HCT116 (cell line): ENCODE results near the gene IGFALS. TPM values are rescaled to one million over a fixed set of nuclear protein-coding genes. Genes with fewer than 3 reads are reported as not detected.

Experiments
- ATAC-seq: fragments of 200-7000 bp; cut with Tn5 transposase; 2 replicates; pipeline ENCODE4 v1.9.1; 2020; ENCODE audit warnings: mild to moderate bottlenecking, moderate library complexity
- BruUV-seq: library from RNA; stranded (reverse); fragments of 400-500 nt; replicated peaks from 2 replicates; lab custom pipeline; 2021; lab: Mats Ljungman, UMichigan
- CTCF ChIA-PET: fragments of 300-600 bp; sonication (Branson Sonifier 250); formaldehyde crosslinking; loops from one replicate; lab custom pipeline; 2021; ENCODE audit warnings: antibody characterized with exemption; lab: Charles Lee
- POLR2A ChIA-PET: fragments of 300-600, 350-600 bp; sonication (Branson Sonifier 250); formaldehyde crosslinking; loops from one replicate; lab custom pipeline; 2021; ENCODE audit warnings: antibody characterized with exemption; lab: Charles Lee
- RAD21 ChIA-PET, 2 experiments: fragments of 300-600 bp; sonication (Branson Sonifier 250); formaldehyde crosslinking; loops; one replicate each; lab custom pipeline; 2023; ENCODE audit warnings: low total read pairs in 2 of 2; ENCODE audit not compliant: uncharacterized antibody in 2 of 2, unreplicated experiment in 2 of 2, low non-redundant PET in 1 of 2; lab: Charles Lee
- DNase-seq: peaks from one replicate; pipeline ENCODE4 v3.0.0-alpha.2; 2010; ENCODE audit warnings: low read depth, low spot score
- H2AFZ ChIP-seq: fragments of 200-600 bp; shearing (Covaris generic), sonication (generic); 2 replicates; pipeline ENCODE4 v1.6.1; 2017; ENCODE audit warnings: low read depth, mixed run types, mixed read lengths, antibody characterized with exemption, low read length; ENCODE audit not compliant: poor library complexity, severe bottlenecking
- H3K27ac ChIP-seq: 2 replicates; pipeline ENCODE4 v1.5.1; 2012; ENCODE audit warnings: low read depth, low read length
- H3K27me3 ChIP-seq: fragments of 200-600 bp; sonication (generic); 2 replicates; pipeline ENCODE4 v1.6.1; 2016; ENCODE audit warnings: mixed run types, low read length, mixed read lengths; ENCODE audit not compliant: insufficient read depth
- H3K36me3 ChIP-seq, 2 experiments: fragments of 200-500 bp in 1 of 2; fragments of 200-600 bp in 1 of 2; sonication (Bioruptor generic) in 1 of 2; sonication (generic) in 1 of 2; 2 replicates each; pipeline versions ENCODE4 v1.5.1 to v1.6.1; 2014 to 2016; ENCODE audit warnings: low read length in 2 of 2, inconsistent platforms in 1 of 2, mixed read lengths in 1 of 2, mixed run types in 1 of 2; ENCODE audit not compliant: insufficient read depth in 2 of 2, control insufficient read depth in 1 of 2
- H3K4me1 ChIP-seq, 2 experiments: fragments of 200-600 bp in 1 of 2; sonication (generic) in 1 of 2; 2 replicates each; pipeline versions ENCODE4 v1.5.1 to v1.6.1; 2012 to 2017; ENCODE audit warnings: low read length in 2 of 2, inconsistent platforms in 1 of 2, mild to moderate bottlenecking in 1 of 2, mixed read lengths in 1 of 2, mixed run types in 1 of 2, moderate library complexity in 1 of 2; ENCODE audit not compliant: insufficient read depth in 2 of 2, control insufficient read depth in 1 of 2
- H3K4me2 ChIP-seq: fragments of 200-600 bp; sonication (generic); 2 replicates; pipeline ENCODE4 v1.6.1; 2017; ENCODE audit warnings: mixed run types, low read length, mixed read lengths
- H3K4me3 ChIP-seq, 2 experiments: fragments of 200-600 bp in 1 of 2; sonication (generic) in 1 of 2; replicated peaks in 1 of 2; 2 replicates each; pipeline ENCODE4 v1.5.1; 2011 to 2016; ENCODE audit warnings: low read length in 2 of 2, control low read depth in 1 of 2, low read depth in 1 of 2, mild to moderate bottlenecking in 1 of 2, mixed read lengths in 1 of 2, mixed run types in 1 of 2
- H3K79me2 ChIP-seq: fragments of 200-600 bp; sonication (generic); 2 replicates; pipeline ENCODE4 v1.6.1; 2017; ENCODE audit warnings: mild to moderate bottlenecking, mixed run types, low read length, moderate library complexity, mixed read lengths; ENCODE audit not compliant: insufficient read depth
- H3K9ac ChIP-seq: fragments of 200-600 bp; sonication (generic); 2 replicates; pipeline ENCODE4 v1.6.1; 2016; ENCODE audit warnings: low read length, mixed read lengths
- H3K9me2 ChIP-seq: fragments of 200-600 bp; sonication (generic), shearing (Covaris generic); 2 replicates; pipeline ENCODE4 v1.6.1; 2017; ENCODE audit warnings: mixed run types, mild to moderate bottlenecking, moderate library complexity; ENCODE audit not compliant: insufficient read depth
- H3K9me3 ChIP-seq, 2 experiments: fragments of 200-500 bp in 1 of 2; fragments of 200-600 bp in 1 of 2; sonication (Bioruptor generic) in 1 of 2; sonication (generic) in 1 of 2; 2 replicates each; pipeline ENCODE4 v1.6.1; 2014 to 2017; ENCODE audit warnings: low read length in 2 of 2, mixed read lengths in 2 of 2, inconsistent platforms in 1 of 2, low read depth in 1 of 2, mild to moderate bottlenecking in 1 of 2, mixed run types in 1 of 2, moderate library complexity in 1 of 2; ENCODE audit not compliant: control insufficient read depth in 1 of 2, insufficient read depth in 1 of 2
- H4K20me1 ChIP-seq: fragments of 200-600 bp; sonication (generic), shearing (Covaris generic); 2 replicates; pipeline ENCODE4 v1.6.1; 2017; ENCODE audit warnings: mixed run types, mild to moderate bottlenecking, moderate library complexity; ENCODE audit not compliant: insufficient read depth
- ELF1 ChIP-seq: IDR thresholded peaks from 2 replicates; pipeline ENCODE4 v1.6.1; 2012; ENCODE audit warnings: low read depth, borderline replicate concordance
- POLR2A ChIP-seq: IDR thresholded peaks from 2 replicates; pipeline ENCODE4 v1.7.0; 2011; ENCODE audit warnings: borderline replicate concordance; ENCODE audit not compliant: insufficient read depth, insufficient read length; ENCODE audit errors: extremely low read depth
- POLR2AphosphoS5 ChIP-seq: IDR thresholded peaks from 2 replicates; pipeline ENCODE4 v1.6.1; 2011; ENCODE audit warnings: mild to moderate bottlenecking, low read depth, low read length, moderate library complexity
- RAD21 ChIP-seq: IDR thresholded peaks from 2 replicates; pipeline ENCODE4 v1.6.1; 2012; ENCODE audit warnings: low read depth, mild to moderate bottlenecking
- SIN3A ChIP-seq: IDR thresholded peaks from 2 replicates; pipeline ENCODE4 v1.6.1; 2012; ENCODE audit warnings: low read depth
- SP1 ChIP-seq: IDR thresholded peaks from 2 replicates; pipeline ENCODE4 v1.6.1; 2012; ENCODE audit warnings: low read depth
- SRF ChIP-seq: IDR thresholded peaks from 2 replicates; pipeline ENCODE4 v1.6.1; 2012; ENCODE audit warnings: low read depth
- ZBTB33 ChIP-seq: IDR thresholded peaks from 2 replicates; pipeline ENCODE4 v1.6.1; 2011; ENCODE audit warnings: mild to moderate bottlenecking, low read length, moderate library complexity; ENCODE audit not compliant: insufficient replicate concordance; ENCODE audit errors: extremely low read depth
- ZNF274 ChIP-seq: fragments of 200-500 bp; sonication (Bioruptor generic); IDR thresholded peaks from 2 replicates; pipeline ENCODE4 v1.6.1; 2014; ENCODE audit warnings: mild to moderate bottlenecking, low read depth, low read length, inconsistent platforms
- intact Hi-C: fragments of 100-400 bp; cut with micrococcal nuclease; formaldehyde crosslinking; loops from 2 replicates; pipeline ENCODE4 v1.10.0; 2022
- total RNA-seq: library from RNA; stranded (reverse); gene quantifications from one replicate; pipeline ENCODE4 v1.2.1, GENCODE V29; 2021; ENCODE audit not compliant: unreplicated experiment
- TF ChIP-seq, protein P1 (sequence below): IDR thresholded peaks from 2 replicates; pipeline ENCODE4 v1.6.1; 2012
- TF ChIP-seq, protein P2 (sequence below): IDR thresholded peaks from 2 replicates; pipeline ENCODE4 v1.6.1; 2012

Gene IGFALS
- total RNA-seq, 1 experiment from 2014 or later: 0.10 TPM

- Histone ChIP-seq H3K9me2 (no peaks in the 10 kb centered on the region), H3K27me3 (no peaks in the 10 kb centered on the region), H4K20me1 (peaks cover 5% of the 10 kb centered on the region; the same call in 1 of the 2 replicates), H3K4me1 (peaks cover 16 to 31% of the 10 kb centered on the region in 2 experiments), H3K27ac (no peak overlapping the region), H3K79me2 (peaks cover 24% of the 10 kb centered on the region), H3K36me3 (peaks cover 5 to 20% of the 10 kb centered on the region in 2 experiments; a peak in 3 of 4 replicates), H3K9ac (no peak overlapping the region), H3K4me2 (no peak overlapping the region), H3K4me3 (no peak overlapping the region), H3K9me3 (no peaks in the 10 kb centered on the region), H2AFZ (no peak overlapping the region)
- POLR2A ChIA-PET: no interaction called here
- no TSS peak for BruUV-seq
- intact Hi-C loops: no loop called here
- RAD21 ChIA-PET: no interaction called here
- ATAC-seq (no peak), DNase-seq (no peak)
- CTCF ChIA-PET: no interaction called here
- TF ChIP-seq ELF1 (no peak), POLR2AphosphoS5 (no peak), SRF (no peak), RAD21 (no peak), ZNF274 (no peak), POLR2A (no peak), SIN3A (no peak), SP1 (no peak), ZBTB33 (no peak)
- TF ChIP-seq, protein P1, sequence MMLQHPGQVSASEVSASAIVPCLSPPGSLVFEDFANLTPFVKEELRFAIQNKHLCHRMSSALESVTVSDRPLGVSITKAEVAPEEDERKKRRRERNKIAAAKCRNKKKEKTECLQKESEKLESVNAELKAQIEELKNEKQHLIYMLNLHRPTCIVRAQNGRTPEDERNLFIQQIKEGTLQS: no peak
- TF ChIP-seq, protein P2, sequence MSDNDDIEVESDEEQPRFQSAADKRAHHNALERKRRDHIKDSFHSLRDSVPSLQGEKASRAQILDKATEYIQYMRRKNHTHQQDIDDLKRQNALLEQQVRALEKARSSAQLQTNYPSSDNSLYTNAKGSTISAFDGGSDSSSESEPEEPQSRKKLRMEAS: no peak
- TF ChIP-seq, all 23 proteins: peak for 0
Observed at GRCh38 chr16:1767116-1767994, 26.1 kb downstream of the IGFALS start.
